ENCODE results near the gene MYH9.
"Not testable (repeated sequence)": the region's sequence is repeated elsewhere in the genome, so short reads cannot be mapped to it uniquely, and the experiment has no call there.

GRCh38 chr22:36290391-36291075 lies 97.2 kb downstream of the MYH9 start:
- not testable (repeated sequence) for TF ChIP-seq CTCF (IDR thresholded peaks at IDR 0.05; ENCODE audit: low read length); EZH2 (IDR thresholded peaks at IDR 0.05; ENCODE audit: borderline replicate concordance, low read length)

All from OCI-LY1 (cell line).